Mesenchymal stem cell (in vitro differentiated cells and primary cell): Measurements from ENCODE around the gene GPBAR1.
A peak's percentile ranks its signal among the peaks of the same experiment; 100 is the strongest.
"Not testable (repeated sequence)": the region's sequence is repeated elsewhere in the genome, so short reads cannot be mapped to it uniquely, and the experiment has no call there.

Experiments
- DNase-seq: peaks from one replicate; pipeline ENCODE4 v3.0.0-alpha.2; 2013
- H2AFZ ChIP-seq: one replicate; pipeline ENCODE4 v1.6.1; 2013; ENCODE audit warnings: low read depth, mild to moderate bottlenecking, control low read depth, inconsistent platforms, low read length, moderate library complexity
- H2AK5ac ChIP-seq: 2 replicates; pipeline ENCODE4 v1.6.1; 2013; ENCODE audit warnings: low read length, moderate library complexity, mild to moderate bottlenecking, inconsistent platforms; ENCODE audit not compliant: severe bottlenecking
- H2BK120ac ChIP-seq: one replicate; pipeline ENCODE4 v1.6.1; 2013; ENCODE audit warnings: low read depth, mild to moderate bottlenecking, inconsistent platforms, low read length, moderate library complexity
- H2BK12ac ChIP-seq, 2 experiments: one replicate each; pipeline ENCODE4 v1.6.1; 2013; ENCODE audit warnings: inconsistent platforms in 2 of 2, low read length in 2 of 2, mild to moderate bottlenecking in 2 of 2, moderate library complexity in 2 of 2, control low read depth in 1 of 2
- H2BK15ac ChIP-seq: one replicate; pipeline ENCODE4 v1.6.1; 2013; ENCODE audit warnings: mild to moderate bottlenecking, low read depth, inconsistent platforms; ENCODE audit not compliant: poor library complexity, severe bottlenecking
- H2BK5ac ChIP-seq: 2 replicates; pipeline ENCODE4 v1.6.1; 2013; ENCODE audit warnings: low read depth, mild to moderate bottlenecking, low read length, control low read depth, inconsistent platforms; ENCODE audit not compliant: poor library complexity, severe bottlenecking
- H3K14ac ChIP-seq, 2 experiments: one replicate each; pipeline ENCODE4 v1.6.1; 2013; ENCODE audit warnings: inconsistent platforms in 2 of 2, low read length in 2 of 2, control low read depth in 1 of 2, mild to moderate bottlenecking in 1 of 2, moderate library complexity in 1 of 2
- H3K18ac ChIP-seq, 2 experiments: one replicate each; pipeline ENCODE4 v1.6.1; 2013; ENCODE audit warnings: inconsistent platforms in 2 of 2, low read length in 2 of 2, control low read depth in 1 of 2, low read depth in 1 of 2, mild to moderate bottlenecking in 1 of 2
- H3K23ac ChIP-seq, 2 experiments: one replicate each; pipeline ENCODE4 v1.6.1; 2013; ENCODE audit warnings: inconsistent platforms in 2 of 2, low read length in 2 of 2, mild to moderate bottlenecking in 2 of 2, moderate library complexity in 2 of 2, control low read depth in 1 of 2
- H3K27ac ChIP-seq: 2 replicates; pipeline ENCODE4 v1.5.1; 2013; ENCODE audit warnings: mild to moderate bottlenecking, moderate library complexity, low read length, control low read depth, inconsistent platforms; ENCODE audit not compliant: poor library complexity, severe bottlenecking
- H3K27me3 ChIP-seq, 2 experiments: 2 replicates each; pipeline versions ENCODE4 v1.6.1 to v1.7.0; 2013; ENCODE audit warnings: low read length in 2 of 2, mild to moderate bottlenecking in 2 of 2, moderate library complexity in 2 of 2, control low read depth in 1 of 2, inconsistent platforms in 1 of 2; ENCODE audit not compliant: control insufficient read depth in 1 of 2, insufficient read depth in 1 of 2
- H3K36me3 ChIP-seq, 2 experiments: 2 replicates each; pipeline versions ENCODE4 v1.6.1 to v1.7.0; 2013; ENCODE audit warnings: low read length in 2 of 2, control low read depth in 1 of 2, inconsistent platforms in 1 of 2, low read depth in 1 of 2, mild to moderate bottlenecking in 1 of 2; ENCODE audit not compliant: insufficient read depth in 2 of 2, control insufficient read depth in 1 of 2
- H3K4ac ChIP-seq, 2 experiments: one replicate each; pipeline ENCODE4 v1.6.1; 2013; ENCODE audit warnings: inconsistent platforms in 2 of 2, low read length in 2 of 2, mild to moderate bottlenecking in 2 of 2, moderate library complexity in 2 of 2, control low read depth in 1 of 2, low read depth in 1 of 2
- H3K4me1 ChIP-seq: 2 replicates; pipeline ENCODE4 v1.6.1; 2013; ENCODE audit warnings: low read depth, low read length, control low read depth; ENCODE audit not compliant: control insufficient read depth, insufficient read depth
- H3K4me2 ChIP-seq: 2 replicates; pipeline ENCODE4 v1.6.1; 2013; ENCODE audit warnings: low read length, mild to moderate bottlenecking, inconsistent platforms; ENCODE audit not compliant: poor library complexity, severe bottlenecking
- H3K4me3 ChIP-seq, 2 experiments: 2 replicates each; pipeline versions ENCODE4 v1.5.1 to v1.7.0; 2013; ENCODE audit warnings: low read length in 2 of 2, mild to moderate bottlenecking in 2 of 2, control low read depth in 1 of 2, low read depth in 1 of 2; ENCODE audit not compliant: insufficient read depth in 1 of 2
- H3K79me1 ChIP-seq: replicated peaks from 2 replicates; pipeline ENCODE4 v1.6.1; 2013; ENCODE audit warnings: mild to moderate bottlenecking, control low read depth, low read length, inconsistent platforms; ENCODE audit not compliant: poor library complexity, severe bottlenecking
- H3K9ac ChIP-seq: 2 replicates; pipeline ENCODE4 v1.7.0; 2013; ENCODE audit warnings: mild to moderate bottlenecking, low read length, moderate library complexity
- H3K9me3 ChIP-seq: 2 replicates; pipeline ENCODE4 v1.7.0; 2013; ENCODE audit warnings: mild to moderate bottlenecking, low read length; ENCODE audit not compliant: control insufficient read depth
- H4K8ac ChIP-seq: one replicate; pipeline ENCODE4 v1.6.1; 2013; ENCODE audit warnings: inconsistent platforms, mild to moderate bottlenecking, low read length, moderate library complexity
- H4K91ac ChIP-seq: one replicate; pipeline ENCODE4 v1.6.1; 2013; ENCODE audit warnings: mild to moderate bottlenecking, low read length, inconsistent platforms
- WGBS: methylation state at CpG from one replicate; pipeline ENCODE4 v1.1.7; 2013; ENCODE audit warnings: mixed read lengths; 5-methylcytosine and 5-hydroxymethylcytosine counted together

Gene GPBAR1

DNA sequence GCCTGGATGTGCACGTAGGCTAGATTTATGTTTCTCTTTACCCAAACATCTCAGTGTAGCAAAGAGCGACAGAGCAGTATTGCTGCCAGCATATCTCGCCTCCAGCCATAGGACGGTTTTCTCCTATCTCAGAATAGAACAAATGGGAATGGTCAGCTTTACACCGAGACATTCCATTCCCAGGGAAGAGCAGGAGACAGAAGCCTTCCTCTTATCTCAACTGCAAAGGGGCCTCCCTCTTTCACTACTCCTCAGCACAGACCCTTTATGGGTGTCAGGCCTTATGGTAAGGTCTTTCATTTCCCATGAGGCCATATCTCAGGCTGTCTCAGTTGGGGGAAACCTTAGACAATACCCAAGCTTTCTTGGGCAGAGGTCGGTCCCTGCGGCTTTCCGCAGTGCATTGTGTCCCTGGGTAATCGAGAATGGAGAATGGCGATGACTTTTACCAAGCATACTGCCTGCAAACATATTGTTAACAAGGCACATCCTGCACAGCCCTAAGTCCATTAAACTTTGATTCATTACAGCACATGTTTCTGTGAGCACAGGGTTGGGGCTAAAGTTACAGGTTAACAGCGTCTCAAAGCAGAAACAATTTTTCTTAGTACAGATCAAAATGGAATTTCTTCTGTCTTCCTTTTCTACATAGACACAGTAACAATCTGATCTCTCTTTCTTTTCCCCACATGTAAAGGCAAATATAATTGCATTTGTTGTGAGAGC, 50.9 kb downstream of the GPBAR1 start:
- H2AK5ac ChIP-seq, H3K79me1 ChIP-seq: not testable (repeated sequence)

GRCh38 chr2:218312267-218312756, 51.5 kb downstream of the GPBAR1 start:
- H3K36me3 ChIP-seq, result no peaks in the 10 kb centered on the region
- no peak overlapping the region for H4K8ac ChIP-seq
- H3K27me3 ChIP-seq, result peaks cover 4 to 11% of the 10 kb centered on the region in 2 experiments
- H2AFZ ChIP-seq, result no peak overlapping the region
- no peak overlapping the region for H2BK5ac ChIP-seq
- no peak overlapping the region for H2AK5ac ChIP-seq
- no peak overlapping the region for H3K4me2 ChIP-seq
- H3K23ac ChIP-seq, result no peak overlapping the region
- H3K4ac ChIP-seq, result no peak overlapping the region
- H2BK15ac ChIP-seq, result no peak overlapping the region
- no peaks in the 10 kb centered on the region for H3K4me1 ChIP-seq
- no peak overlapping the region for H3K4me3 ChIP-seq
- no peaks in the 10 kb centered on the region for H3K79me1 ChIP-seq
- WGBS, result 67% methylated on average over 1 of the region's 2 CpGs
- H3K27ac ChIP-seq, result no peak overlapping the region
- DNase-seq, result no peak
- no peak overlapping the region for H3K18ac ChIP-seq
- H4K91ac ChIP-seq, result no peak overlapping the region
- H3K9me3 ChIP-seq, result no peaks in the 10 kb centered on the region
- H3K9ac ChIP-seq, result no peak overlapping the region
- no peak overlapping the region for H2BK120ac ChIP-seq
- no peak overlapping the region for H3K14ac ChIP-seq
- no peak overlapping the region for H2BK12ac ChIP-seq

More for the DNA sequence above, 50.9 kb downstream of the GPBAR1 start:
- not testable (repeated sequence) for H3K27ac ChIP-seq, H2BK15ac ChIP-seq, DNase-seq, H2AFZ ChIP-seq, H3K4ac ChIP-seq, H3K9ac ChIP-seq, H2BK5ac ChIP-seq, H3K36me3 ChIP-seq, H4K8ac ChIP-seq, H3K4me3 ChIP-seq, H3K4me1 ChIP-seq, H3K9me3 ChIP-seq, H3K4me2 ChIP-seq, H2BK120ac ChIP-seq, H3K23ac ChIP-seq, H4K91ac ChIP-seq, H3K14ac ChIP-seq
- Histone ChIP-seq H3K18ac (peak overlapping the region in 1 of 2 experiments; percentile 40), H2BK12ac (peak overlapping the region in 1 of 2 experiments; percentile 10), H3K27me3 (peaks cover 5 to 11% of the 10 kb centered on the region in 2 experiments)
- WGBS, result 55% methylated on average over 8 of the region's 11 CpGs

DNA sequence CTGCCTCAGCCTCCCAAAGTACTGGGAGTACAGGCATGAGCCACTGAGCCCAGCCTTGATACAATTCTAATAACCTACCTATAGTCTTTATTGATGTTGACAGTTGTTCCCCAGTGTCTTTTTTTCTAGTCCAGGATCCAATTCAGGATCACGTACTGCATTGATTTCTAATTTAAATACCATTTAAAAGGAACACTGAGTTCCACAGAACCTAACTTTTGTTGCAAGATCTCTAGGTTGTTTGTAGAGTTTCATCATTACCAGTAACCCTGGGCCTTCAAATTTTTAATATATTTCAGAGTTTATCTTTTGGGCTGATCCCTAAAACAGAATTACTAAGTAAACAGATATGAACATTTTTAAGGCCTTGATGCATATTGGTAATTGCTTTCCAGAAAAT, 52.5 kb downstream of the GPBAR1 start:
- Histone ChIP-seq H3K27me3 (peaks cover 0 to 8% of the 10 kb centered on the region in 2 experiments), H3K4me3 (no peak overlapping the region), H3K4ac (no peak overlapping the region), H3K4me2 (no peak overlapping the region), H2BK5ac (no peak overlapping the region), H3K14ac (no peak overlapping the region), H2AFZ (no peak overlapping the region), H4K8ac (no peak overlapping the region), H3K79me1 (no peaks in the 10 kb centered on the region), H3K36me3 (no peaks in the 10 kb centered on the region), H3K9ac (no peak overlapping the region), H3K27ac (no peak overlapping the region), H2BK12ac (no peak overlapping the region), H4K91ac (no peak overlapping the region), H2BK15ac (no peak overlapping the region), H3K4me1 (no peaks in the 10 kb centered on the region), H2BK120ac (no peak overlapping the region), H2AK5ac (no peak overlapping the region), H3K23ac (no peak overlapping the region), H3K9me3 (no peaks in the 10 kb centered on the region), H3K18ac (no peak overlapping the region)
- no CpG with 5 or more reads among the region's 1 CpG for WGBS
- no peak for DNase-seq
